WERI-Rb-1 (cell line): ENCODE measurements around the gene PRKCH.

Experiments used
- DNase-seq: peaks from one replicate; pipeline ENCODE4 v3.0.0-alpha.2; 2020
- H3K27ac ChIP-seq: fragments of 250-450 bp; sonication (Bioruptor Pico); 2 replicates; pipeline ENCODE4 v1.5.1; 2020; ENCODE audit warnings: mild to moderate bottlenecking, moderate library complexity
- H3K27me3 ChIP-seq: fragments of 250-450 bp; sonication (Bioruptor Pico); 2 replicates; pipeline ENCODE4 v1.5.1; 2021; ENCODE audit warnings: mild to moderate bottlenecking, low read depth, moderate library complexity; ENCODE audit not compliant: insufficient read depth, severe bottlenecking
- H3K36me3 ChIP-seq: fragments of 250-450 bp; sonication (Bioruptor Pico); 2 replicates; pipeline ENCODE4 v1.5.1; 2020; ENCODE audit warnings: mild to moderate bottlenecking, moderate library complexity
- H3K4me3 ChIP-seq: 2 replicates; pipeline ENCODE4 v1.5.1; 2011; ENCODE audit warnings: low read depth, mild to moderate bottlenecking, control low read depth, low read length
- H3K9me3 ChIP-seq: fragments of 250-450 bp; sonication (Bioruptor Pico); 2 replicates; pipeline ENCODE4 v1.5.1; 2021; ENCODE audit warnings: mild to moderate bottlenecking, moderate library complexity; ENCODE audit not compliant: severe bottlenecking
- TF ChIP-seq, protein P1 (sequence below): IDR thresholded peaks from 2 replicates; pipeline ENCODE4 v1.5.1; 2011; ENCODE audit warnings: low read depth, mild to moderate bottlenecking, control low read depth, inconsistent platforms, low read length

Gene PRKCH

DNA sequence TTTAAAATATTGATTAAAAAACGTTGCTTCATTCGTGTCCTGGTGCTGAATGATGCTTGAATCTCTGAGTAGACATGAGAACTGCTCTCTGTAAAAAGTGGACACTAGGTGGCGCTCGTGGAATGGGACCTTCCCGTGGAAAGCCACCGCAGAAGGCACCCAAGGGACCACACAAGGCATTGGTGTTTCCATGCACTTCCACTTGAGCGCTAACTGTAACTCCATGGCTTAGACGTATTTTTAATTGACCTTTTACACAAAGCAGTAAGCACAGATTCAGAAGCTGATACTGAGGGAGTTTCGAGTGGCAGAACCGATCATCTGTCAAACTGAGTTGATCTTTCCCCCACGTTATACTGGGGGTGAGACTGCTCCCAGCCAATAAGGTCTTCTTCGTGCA lies 135.3 kb downstream of the PRKCH start:
- Histone ChIP-seq H3K27me3 (no peaks in the 10 kb centered on the region), H3K9me3 (no peaks in the 10 kb centered on the region), H3K4me3 (no peak overlapping the region), H3K36me3 (no peaks in the 10 kb centered on the region), H3K27ac (no peak overlapping the region)
- TF ChIP-seq, protein P1, sequence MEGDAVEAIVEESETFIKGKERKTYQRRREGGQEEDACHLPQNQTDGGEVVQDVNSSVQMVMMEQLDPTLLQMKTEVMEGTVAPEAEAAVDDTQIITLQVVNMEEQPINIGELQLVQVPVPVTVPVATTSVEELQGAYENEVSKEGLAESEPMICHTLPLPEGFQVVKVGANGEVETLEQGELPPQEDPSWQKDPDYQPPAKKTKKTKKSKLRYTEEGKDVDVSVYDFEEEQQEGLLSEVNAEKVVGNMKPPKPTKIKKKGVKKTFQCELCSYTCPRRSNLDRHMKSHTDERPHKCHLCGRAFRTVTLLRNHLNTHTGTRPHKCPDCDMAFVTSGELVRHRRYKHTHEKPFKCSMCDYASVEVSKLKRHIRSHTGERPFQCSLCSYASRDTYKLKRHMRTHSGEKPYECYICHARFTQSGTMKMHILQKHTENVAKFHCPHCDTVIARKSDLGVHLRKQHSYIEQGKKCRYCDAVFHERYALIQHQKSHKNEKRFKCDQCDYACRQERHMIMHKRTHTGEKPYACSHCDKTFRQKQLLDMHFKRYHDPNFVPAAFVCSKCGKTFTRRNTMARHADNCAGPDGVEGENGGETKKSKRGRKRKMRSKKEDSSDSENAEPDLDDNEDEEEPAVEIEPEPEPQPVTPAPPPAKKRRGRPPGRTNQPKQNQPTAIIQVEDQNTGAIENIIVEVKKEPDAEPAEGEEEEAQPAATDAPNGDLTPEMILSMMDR = peak; percentile 73
- DNase-seq = peak; percentile 82

DNA sequence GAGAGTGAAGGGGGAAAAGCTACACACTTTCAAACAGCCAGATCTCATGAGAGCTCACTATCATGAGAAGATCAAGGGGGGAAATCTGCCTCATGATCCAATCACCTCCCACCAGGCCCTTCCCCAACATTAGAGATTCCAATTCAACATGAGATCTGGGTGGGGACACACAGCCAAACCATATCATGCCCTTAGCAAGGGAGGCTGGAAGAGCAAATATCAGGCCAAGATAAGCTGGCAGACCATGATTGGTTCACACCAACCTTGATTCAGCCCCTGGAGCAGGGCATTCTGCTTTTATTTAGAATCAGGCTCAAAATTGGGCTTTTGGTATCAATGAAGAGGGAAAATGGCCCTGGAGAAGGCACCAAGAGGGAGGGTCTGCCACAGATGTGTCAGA lies 137.4 kb downstream of the PRKCH start:
- Histone ChIP-seq H3K36me3 (no peaks in the 10 kb centered on the region), H3K27ac (no peak overlapping the region)
- DNase-seq = no peak

DNA sequence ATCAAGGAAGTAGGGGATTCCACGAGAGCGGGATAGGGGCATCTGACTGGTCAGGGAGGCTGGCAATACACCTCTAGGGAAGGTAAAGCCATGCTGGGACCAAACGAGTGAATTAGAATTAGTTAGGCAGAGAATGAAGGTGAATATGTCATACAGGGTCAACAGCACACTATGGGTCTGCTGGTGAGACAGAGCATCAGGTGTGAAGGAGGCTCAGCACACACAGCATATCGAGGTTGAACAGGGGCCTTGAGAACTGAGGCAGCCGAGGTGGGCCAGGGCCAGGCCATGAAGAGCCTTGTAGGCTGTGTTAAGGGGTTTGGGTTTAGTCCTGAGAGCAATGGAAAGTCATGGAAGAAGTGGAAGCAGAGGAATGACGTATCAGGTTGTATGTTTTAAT lies 137.8 kb downstream of the PRKCH start:
- H3K27me3 ChIP-seq = no peaks in the 10 kb centered on the region
- no peak for DNase-seq
- H3K36me3 ChIP-seq = no peaks in the 10 kb centered on the region
- H3K4me3 ChIP-seq = no peak overlapping the region
- no peaks in the 10 kb centered on the region for H3K9me3 ChIP-seq
- H3K27ac ChIP-seq = no peak overlapping the region
- TF ChIP-seq, protein P1 = no peak

More for the DNA sequence above, 137.4 kb downstream of the PRKCH start:
- H3K9me3 ChIP-seq = no peaks in the 10 kb centered on the region
- H3K4me3 ChIP-seq = no peak overlapping the region
- H3K27me3 ChIP-seq = no peaks in the 10 kb centered on the region
- TF ChIP-seq, protein P1 = no peak

DNA sequence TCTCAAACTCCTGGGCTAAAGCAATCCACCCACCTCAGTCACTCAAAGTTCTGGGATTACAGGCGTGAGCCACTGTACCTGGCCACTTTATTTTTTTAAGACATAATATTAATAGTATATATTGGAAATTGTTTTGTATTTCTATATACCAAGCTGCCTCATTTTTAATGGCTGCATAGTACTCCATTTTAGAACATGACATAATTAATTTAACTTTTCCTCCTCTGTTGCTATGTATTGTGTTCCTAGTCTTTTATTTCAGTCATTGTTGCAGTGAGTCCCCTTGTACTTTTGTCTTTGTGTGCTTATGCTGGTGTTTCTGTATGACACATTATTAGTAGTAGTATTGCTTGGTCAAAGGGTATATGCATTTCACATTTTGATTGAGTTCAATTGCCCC lies 138.7 kb downstream of the PRKCH start:
- Histone ChIP-seq H3K9me3 (no peaks in the 10 kb centered on the region), H3K27ac (no peak overlapping the region), H3K36me3 (no peaks in the 10 kb centered on the region), H3K27me3 (no peaks in the 10 kb centered on the region), H3K4me3 (no peak overlapping the region)
- TF ChIP-seq, protein P1 = no peak
- DNase-seq = no peak

GRCh38 chr14:61460718-61461611 lies 139.6 kb downstream of the PRKCH start:
- Histone ChIP-seq H3K9me3 (no peaks in the 10 kb centered on the region), H3K27me3 (no peaks in the 10 kb centered on the region), H3K4me3 (no peak overlapping the region), H3K27ac (no peak overlapping the region), H3K36me3 (no peaks in the 10 kb centered on the region)
- TF ChIP-seq, protein P1 = no peak
- DNase-seq = no peak
